SK-N-MC (cell line): ENCODE results near the gene LDLRAD1.
"Not testable (repeated sequence)": the region's sequence is repeated elsewhere in the genome, so short reads cannot be mapped to it uniquely, and the experiment has no call there.

Experiments used
- EZH2 ChIP-seq: fragments of 200-600 bp; sonication (generic); IDR thresholded peaks from one replicate; pipeline ENCODE4 v1.6.1; 2017; ENCODE audit warnings: antibody characterized with exemption
- FOXP2 ChIP-seq: optimal IDR thresholded peaks from 2 replicates; pipeline ENCODE3; 2011; ENCODE audit warnings: mild to moderate bottlenecking, moderate library complexity; ENCODE audit not compliant: insufficient read depth; ENCODE audit errors: extremely low read length, control extremely low read depth
- POLR2AphosphoS5 ChIP-seq: IDR thresholded peaks from 2 replicates; pipeline ENCODE4 v1.6.1; 2012; ENCODE audit warnings: mild to moderate bottlenecking, low read depth, low read length, borderline replicate concordance

GRCh38 chr1:54019562-54020176, 1.7 kb upstream of the LDLRAD1 start:
- not testable (repeated sequence) for TF ChIP-seq EZH2, POLR2AphosphoS5, FOXP2
